Right atrium auricular region (tissue), 2 donors: ENCODE results near the gene TERT. TPM values are rescaled to one million over a fixed set of nuclear protein-coding genes. Genes with fewer than 3 reads are reported as not detected.

Experiments
- DNase-seq: peaks from one replicate; pipeline ENCODE4 v3.0.0-alpha.2; 2019; ENCODE audit warnings: low spot score
- H3K27ac ChIP-seq, 2 donors: fragments of 200-600 bp; sonication (generic); 1 replicate in 1 of 2; 2 replicates in 1 of 2; pipeline ENCODE4 v1.5.1; 2016 to 2019
- H3K27me3 ChIP-seq, 2 donors: fragments of 200-600 bp; sonication (generic); one replicate each; pipeline versions ENCODE4 v1.5.1 to v1.6.0; 2017 to 2019
- H3K36me3 ChIP-seq: fragments of 200-600 bp; sonication (generic); one replicate; pipeline ENCODE4 v1.5.1; 2016
- H3K4me1 ChIP-seq, 2 donors: fragments of 200-600 bp; sonication (generic); one replicate each; pipeline versions ENCODE4 v1.5.1 to v1.6.0; 2017 to 2019
- H3K4me3 ChIP-seq, 2 donors: fragments of 200-600 bp; sonication (generic); 1 replicate in 1 of 2; 2 replicates in 1 of 2; pipeline ENCODE4 v1.5.1; 2017 to 2019; ENCODE audit warnings: mild to moderate bottlenecking in 1 of 2, moderate library complexity in 1 of 2
- H3K9me3 ChIP-seq, 2 donors: fragments of 200-600 bp; sonication (generic); one replicate each; pipeline ENCODE4 v1.5.1; 2019
- total RNA-seq, 2 donors: library from RNA; depleted of rRNA; stranded (reverse); fragments of >200 nt; gene quantifications; one replicate each; pipeline ENCODE4 v1.1.0, GENCODE V29; 2016
- TF ChIP-seq, protein P1 (sequence below), 2 donors: fragments of 200-600 bp; sonication (generic); IDR thresholded peaks; one replicate each; pipeline ENCODE4 v1.5.1; 2019; ENCODE audit warnings: antibody characterized with exemption in 2 of 2

Gene TERT
- total RNA-seq, 2 donors from 2014 or later = not detected

DNA sequence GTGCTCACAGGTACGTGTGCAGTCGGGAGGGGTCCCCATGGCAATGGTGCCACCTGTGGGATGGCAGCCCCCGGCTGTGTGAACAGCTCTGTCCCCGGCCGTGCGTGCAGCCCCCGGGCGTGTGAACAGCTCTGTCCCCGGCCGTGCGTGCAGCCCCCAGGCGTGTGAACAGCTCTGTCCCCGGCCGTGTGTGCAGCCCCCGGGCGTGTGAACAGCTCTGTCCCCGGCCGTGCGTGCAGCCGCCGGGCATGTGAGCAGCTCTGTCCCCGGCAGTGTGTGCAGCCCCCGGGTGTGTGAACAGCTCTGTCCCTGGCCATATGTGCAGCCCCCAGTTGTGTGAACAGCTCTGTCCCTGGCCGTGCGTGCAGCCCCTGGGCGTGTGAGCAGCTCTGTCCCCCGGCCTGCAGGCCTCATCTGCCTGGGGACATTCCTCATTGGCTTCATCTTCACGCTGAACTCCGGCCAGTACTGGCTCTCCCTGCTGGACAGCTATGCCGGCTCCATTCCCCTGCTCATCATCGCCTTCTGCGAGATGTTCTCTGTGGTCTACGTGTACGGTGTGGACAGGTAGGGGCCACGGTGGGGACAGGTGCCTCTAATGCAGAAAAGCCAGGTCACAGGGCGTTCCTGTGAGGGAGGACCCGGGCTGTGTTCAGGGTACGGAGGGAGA lies 75.6 kb downstream of the TERT start:
- H3K9me3 ChIP-seq = peaks cover 0 to 4% of the 10 kb centered on the region in 2 donors
- H3K27me3 ChIP-seq = no peaks in the 10 kb centered on the region
- no peak overlapping the region for H3K27ac ChIP-seq
- no peaks in the 10 kb centered on the region for H3K4me1 ChIP-seq
- H3K36me3 ChIP-seq = no peaks in the 10 kb centered on the region
- TF ChIP-seq, protein P1, sequence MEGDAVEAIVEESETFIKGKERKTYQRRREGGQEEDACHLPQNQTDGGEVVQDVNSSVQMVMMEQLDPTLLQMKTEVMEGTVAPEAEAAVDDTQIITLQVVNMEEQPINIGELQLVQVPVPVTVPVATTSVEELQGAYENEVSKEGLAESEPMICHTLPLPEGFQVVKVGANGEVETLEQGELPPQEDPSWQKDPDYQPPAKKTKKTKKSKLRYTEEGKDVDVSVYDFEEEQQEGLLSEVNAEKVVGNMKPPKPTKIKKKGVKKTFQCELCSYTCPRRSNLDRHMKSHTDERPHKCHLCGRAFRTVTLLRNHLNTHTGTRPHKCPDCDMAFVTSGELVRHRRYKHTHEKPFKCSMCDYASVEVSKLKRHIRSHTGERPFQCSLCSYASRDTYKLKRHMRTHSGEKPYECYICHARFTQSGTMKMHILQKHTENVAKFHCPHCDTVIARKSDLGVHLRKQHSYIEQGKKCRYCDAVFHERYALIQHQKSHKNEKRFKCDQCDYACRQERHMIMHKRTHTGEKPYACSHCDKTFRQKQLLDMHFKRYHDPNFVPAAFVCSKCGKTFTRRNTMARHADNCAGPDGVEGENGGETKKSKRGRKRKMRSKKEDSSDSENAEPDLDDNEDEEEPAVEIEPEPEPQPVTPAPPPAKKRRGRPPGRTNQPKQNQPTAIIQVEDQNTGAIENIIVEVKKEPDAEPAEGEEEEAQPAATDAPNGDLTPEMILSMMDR (IDR thresholded peaks at IDR 0.05) = no peak
- DNase-seq = no peak
- no peak overlapping the region for H3K4me3 ChIP-seq

- Histone ChIP-seq H3K27me3 (no peaks in the 10 kb centered on the region), H3K36me3 (no peaks in the 10 kb centered on the region), H3K4me3 (no peak overlapping the region), H3K9me3 (peaks cover 0 to 4% of the 10 kb centered on the region in 2 donors), H3K4me1 (no peaks in the 10 kb centered on the region), H3K27ac (no peak overlapping the region)
- TF ChIP-seq, protein P1 (IDR thresholded peaks at IDR 0.05) = no peak
- DNase-seq = no peak
These were observed 76.4 kb downstream of the TERT start for GRCh38 chr5:1218351-1219080.

DNA sequence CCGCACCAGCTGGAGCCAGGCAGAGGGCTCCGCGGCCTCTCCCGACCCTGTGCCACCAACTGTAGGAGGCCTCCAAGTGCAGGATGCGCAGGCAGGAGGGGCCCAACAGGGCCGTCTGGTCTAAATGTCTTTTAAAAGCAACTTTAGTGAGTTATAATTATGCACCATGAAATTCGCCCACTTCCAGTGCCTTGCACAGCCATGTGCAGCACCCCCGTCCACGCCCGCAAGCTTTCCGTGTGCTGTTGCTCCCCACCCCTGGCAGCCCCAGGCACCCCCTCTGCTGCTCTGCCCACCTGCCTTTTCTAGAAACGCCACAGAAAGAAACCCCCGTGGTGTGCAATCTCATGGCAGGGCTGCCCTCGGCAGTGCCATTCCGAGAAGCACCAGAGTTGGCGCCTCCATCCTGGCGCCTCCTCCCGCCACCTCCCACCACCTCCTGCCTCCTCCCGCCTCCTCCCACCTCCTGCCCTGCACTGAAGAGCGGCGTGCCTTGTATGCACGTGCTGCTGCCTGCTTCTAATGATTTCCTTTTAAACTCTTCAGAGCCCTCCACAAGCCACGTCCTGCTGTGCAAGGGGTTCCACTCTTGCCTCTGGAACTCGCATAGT lies 77.2 kb downstream of the TERT start:
- Histone ChIP-seq H3K9me3 (peaks cover 0 to 4% of the 10 kb centered on the region in 2 donors), H3K27me3 (no peaks in the 10 kb centered on the region), H3K27ac (no peak overlapping the region), H3K36me3 (no peaks in the 10 kb centered on the region), H3K4me3 (no peak overlapping the region), H3K4me1 (no peaks in the 10 kb centered on the region)
- TF ChIP-seq, protein P1 (IDR thresholded peaks at IDR 0.05) = no peak
- no peak for DNase-seq

DNA sequence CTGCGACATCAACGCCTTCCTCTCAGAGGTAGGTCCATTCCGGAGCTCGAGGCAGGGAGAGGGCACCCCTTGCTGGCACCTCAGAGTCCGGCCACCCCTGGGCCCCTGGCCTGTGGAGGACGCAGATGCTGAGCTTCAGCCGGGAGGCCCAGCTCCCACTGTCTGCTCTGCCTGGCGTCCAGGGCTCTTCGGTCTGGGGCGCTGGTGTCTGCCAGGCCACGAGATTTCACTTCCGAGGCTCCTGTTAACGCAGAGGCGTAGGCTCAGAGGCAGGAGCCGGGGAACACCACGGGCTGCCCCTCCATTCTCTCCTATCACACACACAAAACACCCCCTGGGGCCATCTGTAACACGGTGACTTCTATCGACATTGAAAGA lies 78.0 kb downstream of the TERT start:
- H3K27ac ChIP-seq = no peak overlapping the region
- H3K4me1 ChIP-seq = no peaks in the 10 kb centered on the region
- no peaks in the 10 kb centered on the region for H3K27me3 ChIP-seq
- DNase-seq = no peak
- no peak overlapping the region for H3K4me3 ChIP-seq
- H3K9me3 ChIP-seq = peaks cover 0 to 4% of the 10 kb centered on the region in 2 donors
- TF ChIP-seq, protein P1 (IDR thresholded peaks at IDR 0.05) = no peak
- no peaks in the 10 kb centered on the region for H3K36me3 ChIP-seq

DNA sequence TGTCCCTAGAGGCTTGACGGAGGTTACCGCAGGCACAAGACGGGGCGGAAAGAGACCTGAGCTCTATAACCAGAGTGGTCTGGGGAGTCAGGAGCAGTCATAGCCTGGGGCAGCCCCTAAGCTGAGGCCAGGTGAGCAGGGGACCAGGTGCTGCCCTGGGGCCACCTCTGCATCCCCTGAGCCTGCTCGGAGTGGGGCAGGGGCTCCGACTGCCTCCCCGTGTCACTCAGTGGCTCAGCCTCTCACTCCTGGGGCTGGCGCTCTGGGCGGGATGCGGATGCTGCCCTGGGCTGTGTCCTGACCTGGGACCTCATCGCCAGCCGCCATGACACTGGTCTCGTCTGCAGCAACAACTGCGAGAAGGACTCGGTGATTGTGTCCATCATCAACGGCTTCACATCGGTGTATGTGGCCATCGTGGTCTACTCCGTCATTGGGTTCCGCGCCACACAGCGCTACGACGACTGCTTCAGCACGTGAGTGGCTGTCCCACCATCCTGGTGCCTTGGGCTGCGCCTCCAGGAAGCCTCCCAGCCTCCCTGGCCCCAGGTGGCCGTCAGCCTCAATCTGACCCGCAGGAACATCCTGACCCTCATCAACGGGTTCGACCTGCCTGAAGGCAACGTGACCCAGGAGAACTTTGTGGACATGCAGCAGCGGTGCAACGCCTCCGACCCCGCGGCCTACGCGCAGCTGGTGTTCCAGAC lies 78.5 kb downstream of the TERT start:
- H3K27me3 ChIP-seq = no peaks in the 10 kb centered on the region
- TF ChIP-seq, protein P1 (IDR thresholded peaks at IDR 0.05) = no peak
- H3K9me3 ChIP-seq = peaks cover 0 to 4% of the 10 kb centered on the region in 2 donors
- no peak for DNase-seq
- H3K4me3 ChIP-seq = no peak overlapping the region
- H3K36me3 ChIP-seq = no peaks in the 10 kb centered on the region
- no peak overlapping the region for H3K27ac ChIP-seq
- no peaks in the 10 kb centered on the region for H3K4me1 ChIP-seq
